H1 (cell line): ENCODE results near the gene GPX4. TPM values are rescaled to one million over a fixed set of nuclear protein-coding genes. Genes with fewer than 3 reads are reported as not detected.

Experiments
- ASH2L ChIP-seq: fragments of 200-600, 300-600 bp; sonication (generic); IDR thresholded peaks from one replicate; pipeline ENCODE4 v1.7.1; 2017; ENCODE audit warnings: low read length
- CBX8 ChIP-seq: fragments of 300-800, 300-1000 bp; sonication (generic); IDR thresholded peaks from 2 replicates; pipeline ENCODE4 v1.7.1; 2016; ENCODE audit warnings: low read depth, low read length, borderline replicate concordance
- EGR1 ChIP-seq: IDR thresholded peaks from 2 replicates; pipeline ENCODE4 v1.6.1; 2011; ENCODE audit warnings: low read depth, low read length, borderline replicate concordance
- EP300 ChIP-seq, 2 experiments: IDR thresholded peaks; 1 replicate in 1 of 2; 2 replicates in 1 of 2; pipeline ENCODE4 v1.6.1; 2011 to 2012; ENCODE audit warnings: low read depth in 2 of 2, low read length in 2 of 2, mild to moderate bottlenecking in 2 of 2, borderline replicate concordance in 1 of 2, inconsistent platforms in 1 of 2, moderate library complexity in 1 of 2
- KDM1A ChIP-seq: fragments of 200-600, 300-600 bp; sonication (generic); IDR thresholded peaks from 2 replicates; pipeline ENCODE4 v1.7.1; 2016; ENCODE audit warnings: mild to moderate bottlenecking, low read length, borderline replicate concordance
- MAFK ChIP-seq: IDR thresholded peaks from 2 replicates; pipeline ENCODE4 v1.6.1; 2012; ENCODE audit warnings: low read depth, mild to moderate bottlenecking, improper control_type of control experiment, low read length
- POLR2A ChIP-seq, 2 experiments: IDR thresholded peaks; 1 replicate in 1 of 2; 2 replicates in 1 of 2; pipeline ENCODE4 v1.6.1; 2011; ENCODE audit warnings: low read depth in 2 of 2, low read length in 2 of 2, mild to moderate bottlenecking in 2 of 2; ENCODE audit errors: control extremely low read depth in 1 of 2
- POLR2AphosphoS5 ChIP-seq: IDR thresholded peaks from 2 replicates; pipeline ENCODE4 v1.6.1; 2011; ENCODE audit warnings: low read depth, low read length
- SAP30 ChIP-seq: fragments of 300-600 bp; sonication (generic); IDR thresholded peaks from 2 replicates; pipeline ENCODE4 v1.7.1; 2012; ENCODE audit warnings: low read length, moderate library complexity, mild to moderate bottlenecking, inconsistent platforms; ENCODE audit not compliant: insufficient read depth, insufficient replicate concordance
- SIN3A ChIP-seq, 2 experiments: IDR thresholded peaks in 1 of 2; conservative IDR thresholded peaks in 1 of 2; 2 replicates each; pipeline ENCODE4 v1.6.1; 2011 to 2012; ENCODE audit warnings: low read length in 2 of 2, improper control_type of control experiment in 1 of 2, low read depth in 1 of 2, mild to moderate bottlenecking in 1 of 2
- SRF ChIP-seq: IDR thresholded peaks from 2 replicates; pipeline ENCODE4 v1.6.1; 2011; ENCODE audit warnings: mild to moderate bottlenecking, low read depth, low read length, moderate library complexity
- TAF7 ChIP-seq: optimal IDR thresholded peaks from 2 replicates; pipeline ENCODE3; 2011; ENCODE audit warnings: low read depth, mild to moderate bottlenecking, inconsistent platforms, low read length, moderate library complexity, borderline replicate concordance
- YY1 ChIP-seq: IDR thresholded peaks from 2 replicates; pipeline ENCODE4 v1.6.1; 2011; ENCODE audit warnings: low read depth, mild to moderate bottlenecking, low read length
- polyA plus RNA-seq, 7 experiments: library from polyadenylated mRNA; depleted of rRNA in 3 of 7; stranded (reverse) in 5 of 7; unstranded in 2 of 7; fragments of >200 nt in 5 of 7; fragments of 200-250 nt in 2 of 7; gene quantifications; 1 replicate in 5 of 7; 2 replicates in 1 of 7; 4 replicates in 1 of 7; pipeline versions ENCODE4 v1.2.1 to v1.2.3, GENCODE V29; 2011 to 2013; ENCODE audit warnings: missing spikeins in 2 of 7, mixed read lengths in 2 of 7
- total RNA-seq: library from RNA; stranded (reverse); fragmentation: NEBNext Ultra II Directional; extraction: Animal tissue kit (Norgen Biotek cat#: 25700); gene quantifications from 2 replicates; pipeline ENCODE4 v1.2.1, GENCODE V29; 2021

GPX4 gene
- total and polyA plus RNA-seq, 2 of the 8 experiments (the other 6 are each of a cell fraction or from before 2014, with no cell fraction given): 342 to 693 TPM

DNA sequence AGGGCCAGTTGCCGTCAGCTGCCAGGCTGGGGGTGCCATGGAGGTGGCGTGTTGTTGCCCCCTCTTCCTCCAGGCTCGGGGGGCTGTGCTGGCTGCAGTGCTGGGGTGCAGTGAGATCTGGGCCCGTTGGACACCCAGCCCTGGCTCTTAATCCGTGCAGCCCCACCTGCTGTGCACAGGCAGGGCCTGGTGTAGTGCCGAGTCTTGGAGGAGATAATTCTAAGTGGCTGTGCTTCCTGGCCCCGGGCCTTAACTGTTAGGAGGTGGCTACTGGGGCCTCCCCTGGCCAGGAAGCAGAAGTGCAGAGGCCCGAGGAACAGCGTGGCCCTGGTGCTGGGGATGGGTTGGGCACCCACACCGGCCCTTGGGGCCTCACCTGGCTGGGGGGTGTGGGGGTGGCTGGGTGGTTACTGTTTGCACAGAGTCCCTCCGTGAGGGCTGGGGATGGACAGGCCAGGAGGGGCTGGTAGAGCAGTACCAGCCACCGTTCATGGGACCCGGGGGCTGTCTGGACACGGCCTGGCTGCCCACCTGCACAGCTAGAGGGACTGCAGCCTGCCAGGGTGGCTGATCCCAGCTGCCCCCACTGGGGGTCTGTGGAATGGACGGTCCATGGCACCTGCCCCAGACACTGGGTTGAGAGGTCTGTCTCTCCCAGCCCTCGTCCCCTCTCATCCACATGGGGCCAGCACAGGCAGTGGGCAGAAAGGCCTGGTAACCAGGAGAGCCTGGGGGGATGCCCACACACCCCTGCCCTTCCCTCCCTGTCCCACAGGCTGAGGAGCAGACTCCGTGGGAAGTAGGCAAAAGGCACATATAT lies 3.3 kb downstream of the GPX4 start (continued):
- TF ChIP-seq POLR2AphosphoS5 (peak; percentile 26; the same call in 1 of the 2 replicates), SAP30 (no peak), SRF (no peak), ASH2L (no peak), CBX8 (no peak), TAF7 (no peak), POLR2A (IDR thresholded peaks at IDR 0.05; ENCODE audit: control extremely low read depth in 1 of 2, low read depth in 2 of 2, low read length in 2 of 2) (peak in 1 of 2 experiments; percentile 7; a peak in 1 of 3 replicates), EP300 (IDR thresholded peaks at IDR 0.05; ENCODE audit: borderline replicate concordance in 1 of 2, low read depth in 2 of 2, low read length in 2 of 2) (no peak), EGR1 (no peak), YY1 (no peak), KDM1A (no peak), SIN3A (conservative IDR thresholded peaks at IDR 0.05 in 1 of 2, IDR thresholded peaks at IDR 0.05 in 1 of 2; ENCODE audit: low read depth in 1 of 2, low read length in 2 of 2) (no peak), MAFK (no peak)
- TF ChIP-seq, all 59 proteins: peak for 3
